Measurements from ENCODE around the gene KAT8.
"Not testable (repeated sequence)": the region's sequence is repeated elsewhere in the genome, so short reads cannot be mapped to it uniquely, and the experiment has no call there.

KAT8 gene

DNA sequence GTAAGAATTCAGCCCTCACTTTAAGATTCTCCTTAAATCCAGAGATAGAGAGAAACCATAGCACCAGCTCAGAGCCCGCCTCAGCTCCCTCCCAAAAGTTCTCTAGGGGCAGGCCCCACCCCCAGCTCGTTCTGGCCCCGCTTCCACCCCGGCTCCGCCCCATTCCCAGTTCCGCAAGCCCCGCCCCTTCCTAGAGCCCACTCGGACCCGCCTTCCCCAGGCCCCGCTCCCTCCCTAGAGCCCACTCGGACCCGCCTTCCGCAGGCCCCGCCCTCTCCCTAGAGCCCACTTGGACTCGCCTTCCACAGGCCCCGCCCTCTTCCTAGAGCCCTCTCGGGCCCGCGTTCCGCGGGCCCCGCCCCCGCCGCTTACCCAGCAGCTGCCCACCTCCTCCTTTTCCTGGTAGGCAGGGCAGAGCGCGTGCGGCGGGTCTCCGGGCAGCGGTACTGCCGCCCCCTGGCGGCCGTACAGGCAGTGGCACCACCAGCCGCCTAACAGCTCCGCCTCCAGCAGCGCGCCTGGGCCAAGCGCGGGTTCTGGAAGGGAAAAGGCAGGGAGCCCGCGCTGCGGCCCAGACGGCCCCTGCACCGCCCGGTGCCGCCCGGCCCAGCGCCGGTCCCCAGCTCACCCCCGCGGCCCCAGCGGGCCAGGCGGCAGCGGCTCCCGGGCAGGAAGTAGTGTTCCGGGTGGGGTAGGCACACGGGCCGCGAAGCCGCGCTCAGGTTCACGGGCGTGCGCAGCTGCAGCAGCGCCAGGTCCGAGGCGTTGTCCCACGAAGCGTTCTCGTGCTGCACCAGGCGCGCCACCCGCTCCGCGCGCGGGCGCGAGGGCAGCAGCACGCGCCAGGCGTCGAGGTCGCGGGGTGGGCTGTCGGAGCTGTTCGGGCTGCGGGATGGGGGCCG, 24.9 kb downstream of the KAT8 start:
- TF ChIP-seq, protein P1, sequence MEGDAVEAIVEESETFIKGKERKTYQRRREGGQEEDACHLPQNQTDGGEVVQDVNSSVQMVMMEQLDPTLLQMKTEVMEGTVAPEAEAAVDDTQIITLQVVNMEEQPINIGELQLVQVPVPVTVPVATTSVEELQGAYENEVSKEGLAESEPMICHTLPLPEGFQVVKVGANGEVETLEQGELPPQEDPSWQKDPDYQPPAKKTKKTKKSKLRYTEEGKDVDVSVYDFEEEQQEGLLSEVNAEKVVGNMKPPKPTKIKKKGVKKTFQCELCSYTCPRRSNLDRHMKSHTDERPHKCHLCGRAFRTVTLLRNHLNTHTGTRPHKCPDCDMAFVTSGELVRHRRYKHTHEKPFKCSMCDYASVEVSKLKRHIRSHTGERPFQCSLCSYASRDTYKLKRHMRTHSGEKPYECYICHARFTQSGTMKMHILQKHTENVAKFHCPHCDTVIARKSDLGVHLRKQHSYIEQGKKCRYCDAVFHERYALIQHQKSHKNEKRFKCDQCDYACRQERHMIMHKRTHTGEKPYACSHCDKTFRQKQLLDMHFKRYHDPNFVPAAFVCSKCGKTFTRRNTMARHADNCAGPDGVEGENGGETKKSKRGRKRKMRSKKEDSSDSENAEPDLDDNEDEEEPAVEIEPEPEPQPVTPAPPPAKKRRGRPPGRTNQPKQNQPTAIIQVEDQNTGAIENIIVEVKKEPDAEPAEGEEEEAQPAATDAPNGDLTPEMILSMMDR (IDR thresholded peaks at IDR 0.05; ENCODE audit: low read length): peak; percentile 80
- TF ChIP-seq EZH2phosphoT487 (IDR thresholded peaks at IDR 0.05; ENCODE audit: low read length) (no peak), EZH2 (optimal IDR thresholded peaks at IDR 0.05; ENCODE audit: low read depth, low read length) (no peak)
- H3K27me3 ChIP-seq (replicated peaks; ENCODE audit: insufficient read depth, low read length): peaks cover 33% of the 10 kb centered on the region
- H3F3A ChIP-seq (ENCODE audit: insufficient read depth, low read length): no peaks in the 10 kb centered on the region
- H3K9me3 ChIP-seq (replicated peaks; ENCODE audit: insufficient read depth, low read length): no peaks in the 10 kb centered on the region
- H3K9ac ChIP-seq (ENCODE audit: low read length): peak overlapping the region; percentile 10; the same call in 1 of the 2 replicates
- H3K36me3 ChIP-seq (replicated peaks; ENCODE audit: insufficient read depth, low read length): no peaks in the 10 kb centered on the region
- DNase-seq: peak; percentile 98
- no peaks in the 10 kb centered on the region for H4K20me1 ChIP-seq (ENCODE audit: insufficient read depth, low read length)
- H2AFZ ChIP-seq (ENCODE audit: low read length): peak overlapping the region; percentile 80
- peaks cover 8% of the 10 kb centered on the region for H3K4me1 ChIP-seq (ENCODE audit: low read length)
- H3K4me2 ChIP-seq (ENCODE audit: low read depth, low read length): peak overlapping the region; percentile 83
- H3K79me2 ChIP-seq (ENCODE audit: low read length): no peaks in the 10 kb centered on the region
- no peaks in the 10 kb centered on the region for H3K9me2 ChIP-seq (replicated peaks; ENCODE audit: insufficient read depth, low read length)
- no peak overlapping the region; the same call in 1 of the 2 replicates for H3K27ac ChIP-seq (ENCODE audit: low read length)
- peak overlapping the region; percentile 45 for H3K4me3 ChIP-seq (ENCODE audit: low read length)

DNA sequence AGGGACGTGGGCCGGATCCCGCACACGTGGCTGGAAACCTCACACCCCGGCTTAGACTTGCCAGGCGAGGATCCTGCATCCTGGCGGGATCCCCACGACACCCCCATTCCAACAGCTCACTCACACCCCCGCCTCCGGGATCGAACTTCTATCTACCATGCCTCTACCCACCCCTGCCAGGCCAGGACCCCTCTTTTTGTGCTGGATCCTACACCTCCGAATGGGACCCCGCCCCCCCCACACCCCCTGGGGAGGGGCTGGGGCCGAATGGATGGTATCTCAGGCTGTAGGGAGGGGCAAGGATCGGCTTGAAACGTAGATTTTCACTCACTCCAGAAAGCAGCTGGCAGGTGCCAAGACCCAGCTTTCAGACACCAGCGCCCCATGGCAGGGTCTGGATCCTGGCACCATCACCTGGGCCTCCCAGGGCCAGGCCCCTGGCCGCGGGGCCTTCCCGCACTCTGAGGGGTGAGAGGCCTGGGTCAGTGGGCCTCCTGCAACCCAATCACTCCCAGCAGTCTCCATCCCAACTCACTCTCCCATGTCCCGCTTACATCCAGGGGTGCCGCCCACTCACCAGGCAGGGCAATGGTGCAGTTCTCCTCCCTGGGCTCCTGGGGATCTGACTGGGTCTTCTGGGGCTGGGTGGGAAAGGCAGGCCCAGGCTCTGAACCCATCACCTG, 25.7 kb downstream of the KAT8 start:
- no peaks in the 10 kb centered on the region for H3K9me2 ChIP-seq (replicated peaks; ENCODE audit: insufficient read depth, low read length)
- TF ChIP-seq EZH2phosphoT487 (IDR thresholded peaks at IDR 0.05; ENCODE audit: low read length) (no peak), EZH2 (optimal IDR thresholded peaks at IDR 0.05; ENCODE audit: low read depth, low read length) (no peak)
- TF ChIP-seq, protein P1 (IDR thresholded peaks at IDR 0.05; ENCODE audit: low read length): no peak
- no peaks in the 10 kb centered on the region for H4K20me1 ChIP-seq (ENCODE audit: insufficient read depth, low read length)
- peak overlapping the region; percentile 77; the same call in 1 of the 2 replicates for H2AFZ ChIP-seq (ENCODE audit: low read length)
- H3K9ac ChIP-seq (ENCODE audit: low read length): no peak overlapping the region
- DNase-seq: no peak
- no peaks in the 10 kb centered on the region for H3K79me2 ChIP-seq (ENCODE audit: low read length)
- no peaks in the 10 kb centered on the region for H3K36me3 ChIP-seq (replicated peaks; ENCODE audit: insufficient read depth, low read length)
- H3F3A ChIP-seq (ENCODE audit: insufficient read depth, low read length): no peaks in the 10 kb centered on the region
- peaks cover 8% of the 10 kb centered on the region for H3K4me1 ChIP-seq (ENCODE audit: low read length)
- no peaks in the 10 kb centered on the region for H3K9me3 ChIP-seq (replicated peaks; ENCODE audit: insufficient read depth, low read length)
- peak overlapping the region; percentile 76 for H3K4me2 ChIP-seq (ENCODE audit: low read depth, low read length)
- H3K27ac ChIP-seq (ENCODE audit: low read length): no peak overlapping the region
- peaks cover 41% of the 10 kb centered on the region for H3K27me3 ChIP-seq (replicated peaks; ENCODE audit: insufficient read depth, low read length)
- peak overlapping the region; percentile 45; the same call in 1 of the 2 replicates for H3K4me3 ChIP-seq (ENCODE audit: low read length)

DNA sequence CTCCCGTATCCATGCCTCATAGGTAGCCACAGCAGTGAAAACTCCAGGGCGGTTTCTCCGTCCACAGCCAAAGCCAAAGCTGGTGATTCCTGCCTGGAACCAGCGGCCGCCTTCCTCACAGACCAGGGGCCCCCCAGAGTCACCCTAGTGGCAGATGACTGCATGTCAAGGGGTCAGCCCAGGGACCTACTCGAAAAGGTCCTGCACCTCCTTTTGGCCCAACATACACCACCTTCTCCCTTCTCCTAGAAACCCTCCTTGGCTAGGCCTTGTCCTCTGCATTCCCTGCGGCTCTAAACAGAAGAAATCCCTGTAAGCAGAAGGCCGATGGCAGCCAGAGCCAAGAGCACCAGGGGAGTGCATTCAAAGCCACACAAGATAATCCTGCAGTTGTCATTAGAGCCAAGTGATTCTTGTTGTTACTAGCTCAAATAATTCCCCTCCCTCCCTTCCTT, 26.3 kb downstream of the KAT8 start:
- peaks cover 41% of the 10 kb centered on the region for H3K27me3 ChIP-seq (replicated peaks; ENCODE audit: insufficient read depth, low read length)
- no peaks in the 10 kb centered on the region for H3F3A ChIP-seq (ENCODE audit: insufficient read depth, low read length)
- peaks cover 8% of the 10 kb centered on the region for H3K4me1 ChIP-seq (ENCODE audit: low read length)
- no peaks in the 10 kb centered on the region for H3K36me3 ChIP-seq (replicated peaks; ENCODE audit: insufficient read depth, low read length)
- DNase-seq: no peak
- H3K9me2 ChIP-seq (replicated peaks; ENCODE audit: insufficient read depth, low read length): no peaks in the 10 kb centered on the region
- no peak overlapping the region for H3K4me3 ChIP-seq (ENCODE audit: low read length)
- TF ChIP-seq, protein P1 (IDR thresholded peaks at IDR 0.05; ENCODE audit: low read length): no peak
- TF ChIP-seq EZH2phosphoT487 (IDR thresholded peaks at IDR 0.05; ENCODE audit: low read length) (no peak), EZH2 (optimal IDR thresholded peaks at IDR 0.05; ENCODE audit: low read depth, low read length) (no peak)
- no peak overlapping the region for H3K9ac ChIP-seq (ENCODE audit: low read length)
- H3K9me3 ChIP-seq (replicated peaks; ENCODE audit: insufficient read depth, low read length): no peaks in the 10 kb centered on the region
- no peak overlapping the region for H3K27ac ChIP-seq (ENCODE audit: low read length)
- H3K79me2 ChIP-seq (ENCODE audit: low read length): no peaks in the 10 kb centered on the region
- H3K4me2 ChIP-seq (ENCODE audit: low read depth, low read length): no peak overlapping the region
- H4K20me1 ChIP-seq (ENCODE audit: insufficient read depth, low read length): no peaks in the 10 kb centered on the region
- no peak overlapping the region for H2AFZ ChIP-seq (ENCODE audit: low read length)

DNA sequence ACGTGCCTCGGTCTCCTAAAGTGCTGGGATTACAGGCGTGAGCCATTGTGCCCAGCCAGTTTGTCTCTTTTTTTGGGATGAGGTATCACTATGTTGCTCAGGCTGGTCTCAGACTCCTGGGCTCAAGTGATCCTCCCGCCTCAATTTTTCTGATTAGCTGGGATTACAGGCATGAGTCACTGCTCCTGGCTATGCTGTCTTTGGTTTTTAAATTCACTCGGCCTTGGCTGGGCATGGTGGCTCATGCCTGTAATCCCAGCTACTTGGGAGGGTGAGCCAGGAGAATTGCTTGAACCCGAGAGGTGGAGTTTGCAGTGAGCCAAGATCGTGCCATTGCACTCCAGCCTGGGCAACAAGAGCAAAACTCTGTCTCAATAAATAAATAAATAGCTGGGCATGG, 27.0 kb downstream of the KAT8 start:
- not testable (repeated sequence) for H3K4me2 ChIP-seq (ENCODE audit: low read depth, low read length); H3K9me3 ChIP-seq (replicated peaks; ENCODE audit: insufficient read depth, low read length)

More for the DNA sequence above, 27.0 kb downstream of the KAT8 start:
- DNase-seq; H3K4me3 ChIP-seq (ENCODE audit: low read length); H3K4me1 ChIP-seq (ENCODE audit: low read length); H3K79me2 ChIP-seq (ENCODE audit: low read length); H4K20me1 ChIP-seq (ENCODE audit: insufficient read depth, low read length); H3K27ac ChIP-seq (ENCODE audit: low read length); H3F3A ChIP-seq (ENCODE audit: insufficient read depth, low read length); H3K36me3 ChIP-seq (replicated peaks; ENCODE audit: insufficient read depth, low read length); H3K9ac ChIP-seq (ENCODE audit: low read length); H2AFZ ChIP-seq (ENCODE audit: low read length); H3K9me2 ChIP-seq (replicated peaks; ENCODE audit: insufficient read depth, low read length): not testable (repeated sequence)
- peaks cover 41% of the 10 kb centered on the region for H3K27me3 ChIP-seq (replicated peaks; ENCODE audit: insufficient read depth, low read length)
